GM13976 (cell line): Measurements from ENCODE around the gene ICA1.

Source experiments
- DNase-seq: peaks from one replicate; pipeline ENCODE4 v3.0.0; 2012; ENCODE audit warnings: low spot score
- CTCF ChIP-seq: IDR thresholded peaks from 2 replicates; pipeline ENCODE4 v1.5.1; 2012; ENCODE audit warnings: borderline replicate concordance, mild to moderate bottlenecking; ENCODE audit not compliant: insufficient read depth; ENCODE audit errors: extremely low read depth, missing control alignments, control extremely low read depth
- in situ Hi-C: fragments of 300-500 bp; cut with MboI; formaldehyde crosslinking; loops from one replicate; pipeline ENCODE4 v1.12.0; 2022; ENCODE audit warnings: low sequenced_read_pairs, mixed read lengths, inconsistent platforms; ENCODE audit not compliant: unreplicated experiment

Gene ICA1

DNA sequence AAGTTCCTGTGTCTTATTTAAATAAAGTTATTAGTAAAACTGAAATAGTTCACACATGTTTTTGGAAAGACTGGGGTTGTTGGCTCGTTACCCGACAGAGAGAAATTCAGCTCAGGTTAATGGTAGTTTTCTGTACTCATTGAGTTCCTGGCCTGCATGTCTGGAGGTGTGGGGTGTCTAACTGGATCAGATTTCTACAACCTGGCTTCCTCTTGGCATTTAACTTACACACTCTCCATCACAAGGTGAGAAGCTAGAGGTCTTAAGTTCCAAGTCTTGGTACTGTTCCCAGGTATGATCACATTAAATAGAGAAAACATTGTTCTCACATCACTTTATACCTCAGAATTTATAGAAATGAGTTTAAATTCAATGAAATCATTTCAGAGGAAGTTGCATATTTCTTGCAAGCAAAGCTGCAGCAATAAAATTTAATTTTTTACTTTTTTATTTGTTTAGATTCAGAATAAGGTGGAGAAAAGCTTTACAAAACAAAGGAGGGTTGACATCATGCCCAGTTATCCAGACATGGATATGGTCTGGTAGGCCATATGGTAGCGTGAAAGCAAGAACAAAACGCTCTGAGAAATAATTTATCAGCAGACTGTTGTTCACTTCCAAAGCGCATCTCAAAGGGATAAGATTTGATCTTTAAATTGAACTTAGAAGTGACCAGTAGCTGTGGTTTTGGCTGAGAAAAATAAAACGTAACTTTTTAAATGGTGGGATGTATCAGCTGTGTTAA is 172.8 kb downstream of the ICA1 start:
- DNase-seq, result no peak
- in situ Hi-C loops, result no loop called here
- no peak for TF ChIP-seq CTCF

GRCh38 chr7:8086239-8086638 is 175.7 kb downstream of the ICA1 start:
- no peak for TF ChIP-seq CTCF

GRCh38 chr7:8085420-8085819 is 176.5 kb downstream of the ICA1 start:
- in situ Hi-C loops, result no loop called here
- no peak for DNase-seq
- no peak for TF ChIP-seq CTCF

More at GRCh38 chr7:8086239-8086638, 175.7 kb downstream of the ICA1 start:
- no peak for DNase-seq
- in situ Hi-C loops, result no loop called here

DNA sequence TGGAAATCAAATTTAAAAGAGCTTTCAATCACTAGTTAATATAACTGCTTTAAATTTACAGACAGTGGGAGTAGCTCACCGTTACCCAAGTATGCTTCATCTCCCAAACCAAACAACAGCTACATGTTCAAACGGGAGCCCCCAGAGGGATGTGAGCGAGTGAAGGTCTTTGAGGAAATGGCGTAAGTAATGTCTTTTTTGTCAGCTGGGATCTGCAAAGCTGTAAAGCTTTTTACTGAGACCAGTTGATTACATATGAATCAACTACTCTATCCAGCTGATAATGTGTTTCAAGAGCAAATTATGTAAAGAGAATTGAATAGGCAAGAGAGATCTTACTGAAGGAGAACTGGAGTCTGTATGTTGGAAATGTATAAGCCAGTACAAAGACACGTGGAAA is 177.1 kb downstream of the ICA1 start:
- in situ Hi-C loops, result no loop called here
- no peak for TF ChIP-seq CTCF
- no peak for DNase-seq

- in situ Hi-C loops, result no loop called here
- DNase-seq, result no peak
- TF ChIP-seq CTCF, result no peak
These were observed 179.2 kb downstream of the ICA1 start for GRCh38 chr7:8082762-8083161.

GRCh38 chr7:8078418-8078817 is 183.5 kb downstream of the ICA1 start:
- no peak for DNase-seq
- TF ChIP-seq CTCF, result no peak
- in situ Hi-C loops, result no loop called here

DNA sequence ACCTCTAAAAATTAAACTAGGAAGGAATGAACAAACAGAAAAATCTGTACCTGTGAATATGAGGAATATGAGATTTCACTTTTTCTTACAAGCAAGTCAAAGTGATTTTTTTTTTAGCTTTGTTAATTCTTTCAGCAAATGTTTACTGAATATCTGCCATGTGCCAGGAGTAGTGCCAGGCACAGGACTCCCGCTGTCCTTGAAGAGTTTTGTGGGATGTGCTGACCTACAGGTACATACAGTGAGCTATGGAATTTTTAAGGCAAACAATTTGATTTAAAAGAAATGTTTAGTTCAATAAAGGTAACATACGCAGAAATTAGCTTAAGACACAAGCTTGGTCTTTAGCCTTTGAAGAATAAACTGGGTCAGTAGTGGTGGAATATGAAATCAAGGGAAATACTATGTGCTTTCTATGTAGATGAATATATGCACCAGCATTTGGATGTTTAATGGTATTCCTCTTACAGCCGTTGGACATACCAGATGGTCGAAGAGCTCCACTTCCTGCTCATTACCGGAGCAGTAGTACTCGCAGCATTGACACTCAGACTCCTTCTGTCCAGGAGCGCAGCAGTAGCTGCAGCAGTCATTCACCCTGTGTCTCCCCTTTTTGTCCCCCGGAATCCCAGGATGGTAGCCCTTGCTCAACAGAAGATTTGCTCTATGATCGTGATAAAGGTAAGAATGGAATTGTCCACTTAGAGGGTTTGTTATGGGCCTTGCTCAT is 191.4 kb downstream of the ICA1 start:
- DNase-seq, result no peak
- in situ Hi-C loops, result no loop called here
- TF ChIP-seq CTCF, result no peak
